ENCODE data around the gene DNM3.

DNM3 gene

GRCh38 chr1:172138634-172139033 lies 297.3 kb downstream of the DNM3 start:
- H3K36me3 ChIP-seq (ENCODE audit: insufficient read depth, low read length) = peaks cover 3% of the 10 kb centered on the region; the same call in 1 of the 2 replicates
- DNase-seq (ENCODE audit: low read depth, low spot score) = no peak
- peak overlapping the region; percentile 50 for H3K4me3 ChIP-seq
- H3K9ac ChIP-seq (ENCODE audit: insufficient read length) = no peak overlapping the region
- no peaks in the 10 kb centered on the region for H3K9me3 ChIP-seq (ENCODE audit: low read depth, low read length)
- H3K27ac ChIP-seq = peak overlapping the region; percentile 76
- TF ChIP-seq EZH2 (IDR thresholded peaks at IDR 0.05) = no peak
- TF ChIP-seq POLR2AphosphoS5 (IDR thresholded peaks at IDR 0.05; ENCODE audit: borderline replicate concordance, low read depth, low read length) = no peak
- no peak for TF ChIP-seq FOXP2 (optimal IDR thresholded peaks at IDR 0.05; ENCODE audit: control extremely low read depth, extremely low read length, insufficient read depth)

- no peak for TF ChIP-seq EZH2 (IDR thresholded peaks at IDR 0.05)
- TF ChIP-seq FOXP2 (optimal IDR thresholded peaks at IDR 0.05; ENCODE audit: control extremely low read depth, extremely low read length, insufficient read depth) = peak; percentile 68
- TF ChIP-seq POLR2AphosphoS5 (IDR thresholded peaks at IDR 0.05; ENCODE audit: borderline replicate concordance, low read depth, low read length) = peak; percentile 46; the same call in 1 of the 2 replicates
- Histone ChIP-seq H3K9ac (ENCODE audit: insufficient read length) (peak overlapping the region; percentile 88), H3K4me3 (peak overlapping the region; percentile 50), H3K27ac (peak overlapping the region; percentile 76), H3K36me3 (ENCODE audit: insufficient read depth, low read length) (peaks cover 3% of the 10 kb centered on the region; the same call in 1 of the 2 replicates), H3K9me3 (ENCODE audit: low read depth, low read length) (no peaks in the 10 kb centered on the region)
- no peak for DNase-seq (ENCODE audit: low read depth, low spot score)
Measured at GRCh38 chr1:172139196-172139595, 297.9 kb downstream of the DNM3 start.

GRCh38 chr1:172140072-172140471 lies 298.8 kb downstream of the DNM3 start:
- peak overlapping the region; percentile 88 for H3K9ac ChIP-seq (ENCODE audit: insufficient read length)
- H3K36me3 ChIP-seq (ENCODE audit: insufficient read depth, low read length) = peaks cover 3% of the 10 kb centered on the region; the same call in 1 of the 2 replicates
- peak overlapping the region; percentile 89 for H3K4me3 ChIP-seq
- no peak for TF ChIP-seq POLR2AphosphoS5 (IDR thresholded peaks at IDR 0.05; ENCODE audit: borderline replicate concordance, low read depth, low read length)
- no peak for TF ChIP-seq EZH2 (IDR thresholded peaks at IDR 0.05)
- no peak for TF ChIP-seq FOXP2 (optimal IDR thresholded peaks at IDR 0.05; ENCODE audit: control extremely low read depth, extremely low read length, insufficient read depth)
- H3K9me3 ChIP-seq (ENCODE audit: low read depth, low read length) = no peaks in the 10 kb centered on the region
- DNase-seq (ENCODE audit: low read depth, low spot score) = no peak
- H3K27ac ChIP-seq = peak overlapping the region; percentile 76

GRCh38 chr1:172140591-172140990 lies 299.3 kb downstream of the DNM3 start:
- no peaks in the 10 kb centered on the region for H3K9me3 ChIP-seq (ENCODE audit: low read depth, low read length)
- peak overlapping the region; percentile 89 for H3K4me3 ChIP-seq
- DNase-seq (ENCODE audit: low read depth, low spot score) = no peak
- TF ChIP-seq EZH2 (IDR thresholded peaks at IDR 0.05) = no peak
- TF ChIP-seq POLR2AphosphoS5 (IDR thresholded peaks at IDR 0.05; ENCODE audit: borderline replicate concordance, low read depth, low read length) = no peak
- TF ChIP-seq FOXP2 (optimal IDR thresholded peaks at IDR 0.05; ENCODE audit: control extremely low read depth, extremely low read length, insufficient read depth) = no peak
- peak overlapping the region; percentile 76 for H3K27ac ChIP-seq
- H3K9ac ChIP-seq (ENCODE audit: insufficient read length) = peak overlapping the region; percentile 88
- H3K36me3 ChIP-seq (ENCODE audit: insufficient read depth, low read length) = peaks cover 3% of the 10 kb centered on the region; the same call in 1 of the 2 replicates

GRCh38 chr1:172141341-172141881 lies 300.1 kb downstream of the DNM3 start:
- peaks cover 3% of the 10 kb centered on the region; the same call in 1 of the 2 replicates for H3K36me3 ChIP-seq (ENCODE audit: insufficient read depth, low read length)
- no peak for TF ChIP-seq POLR2AphosphoS5 (IDR thresholded peaks at IDR 0.05; ENCODE audit: borderline replicate concordance, low read depth, low read length)
- no peak for TF ChIP-seq FOXP2 (optimal IDR thresholded peaks at IDR 0.05; ENCODE audit: control extremely low read depth, extremely low read length, insufficient read depth)
- no peak for TF ChIP-seq EZH2 (IDR thresholded peaks at IDR 0.05)
- peak overlapping the region; percentile 76 for H3K27ac ChIP-seq
- peak overlapping the region; percentile 89 for H3K4me3 ChIP-seq
- H3K9me3 ChIP-seq (ENCODE audit: low read depth, low read length) = no peaks in the 10 kb centered on the region
- peak overlapping the region; percentile 88 for H3K9ac ChIP-seq (ENCODE audit: insufficient read length)
- DNase-seq (ENCODE audit: low read depth, low spot score) = no peak

- Histone ChIP-seq H3K4me3 (peak overlapping the region; percentile 89), H3K27ac (peak overlapping the region; percentile 99), H3K9me3 (ENCODE audit: low read depth, low read length) (no peaks in the 10 kb centered on the region), H3K9ac (ENCODE audit: insufficient read length) (peak overlapping the region; percentile 88), H3K36me3 (ENCODE audit: insufficient read depth, low read length) (peaks cover 3% of the 10 kb centered on the region; the same call in 1 of the 2 replicates)
- TF ChIP-seq FOXP2 (optimal IDR thresholded peaks at IDR 0.05; ENCODE audit: control extremely low read depth, extremely low read length, insufficient read depth) (no peak), EZH2 (IDR thresholded peaks at IDR 0.05) (no peak), POLR2AphosphoS5 (IDR thresholded peaks at IDR 0.05; ENCODE audit: borderline replicate concordance, low read depth, low read length) (no peak)
- DNase-seq (ENCODE audit: low read depth, low spot score) = no peak
Measured at GRCh38 chr1:172142324-172142723, 301.0 kb downstream of the DNM3 start.

- peak overlapping the region; percentile 99 for H3K27ac ChIP-seq
- DNase-seq (ENCODE audit: low read depth, low spot score) = no peak
- peak overlapping the region; percentile 88 for H3K9ac ChIP-seq (ENCODE audit: insufficient read length)
- H3K36me3 ChIP-seq (ENCODE audit: insufficient read depth, low read length) = peaks cover 3% of the 10 kb centered on the region; the same call in 1 of the 2 replicates
- H3K4me3 ChIP-seq = peak overlapping the region; percentile 89
- no peak for TF ChIP-seq POLR2AphosphoS5 (IDR thresholded peaks at IDR 0.05; ENCODE audit: borderline replicate concordance, low read depth, low read length)
- no peak for TF ChIP-seq EZH2 (IDR thresholded peaks at IDR 0.05)
- TF ChIP-seq FOXP2 (optimal IDR thresholded peaks at IDR 0.05; ENCODE audit: control extremely low read depth, extremely low read length, insufficient read depth) = no peak
- H3K9me3 ChIP-seq (ENCODE audit: low read depth, low read length) = no peaks in the 10 kb centered on the region
Measured at GRCh38 chr1:172143384-172144055, 302.2 kb downstream of the DNM3 start.

GRCh38 chr1:172144445-172145061 lies 303.3 kb downstream of the DNM3 start:
- H3K9ac ChIP-seq (ENCODE audit: insufficient read length) = peak overlapping the region; percentile 88
- peak overlapping the region; percentile 99 for H3K27ac ChIP-seq
- no peaks in the 10 kb centered on the region for H3K9me3 ChIP-seq (ENCODE audit: low read depth, low read length)
- DNase-seq (ENCODE audit: low read depth, low spot score) = peak; percentile 83
- H3K36me3 ChIP-seq (ENCODE audit: insufficient read depth, low read length) = peaks cover 3% of the 10 kb centered on the region; the same call in 1 of the 2 replicates
- H3K4me3 ChIP-seq = peak overlapping the region; percentile 89
- TF ChIP-seq FOXP2 (optimal IDR thresholded peaks at IDR 0.05; ENCODE audit: control extremely low read depth, extremely low read length, insufficient read depth) (no peak), POLR2AphosphoS5 (IDR thresholded peaks at IDR 0.05; ENCODE audit: borderline replicate concordance, low read depth, low read length) (peak; percentile 89), EZH2 (IDR thresholded peaks at IDR 0.05) (no peak)

Measured in SK-N-MC (cell line).